Endodermal cell (in vitro differentiated cells): ENCODE measurements around the gene LMOD1. TPM values are rescaled to one million over a fixed set of nuclear protein-coding genes. Genes with fewer than 3 reads are reported as not detected.

Experiments used
- DNase-seq: peaks from one replicate; pipeline ENCODE4 v3.0.0-alpha.2; 2017
- H3K27ac ChIP-seq: 2 replicates; pipeline ENCODE4 v1.5.1; 2013; ENCODE audit warnings: mild to moderate bottlenecking, low read depth, low read length, moderate library complexity
- H3K27me3 ChIP-seq: 2 replicates; pipeline ENCODE4 v1.6.1; 2013; ENCODE audit warnings: mild to moderate bottlenecking, low read length, moderate library complexity; ENCODE audit not compliant: insufficient read depth, control insufficient read depth, poor library complexity, severe bottlenecking
- H3K36me3 ChIP-seq: 2 replicates; pipeline ENCODE4 v1.7.0; 2013; ENCODE audit warnings: mild to moderate bottlenecking, low read length, moderate library complexity; ENCODE audit not compliant: control insufficient read depth, insufficient read depth
- H3K4me1 ChIP-seq: one replicate; pipeline ENCODE4 v1.7.0; 2013; ENCODE audit warnings: low read length; ENCODE audit not compliant: control insufficient read depth, insufficient read depth
- H3K4me3 ChIP-seq: 2 replicates; pipeline ENCODE4 v1.5.1; 2013; ENCODE audit warnings: mild to moderate bottlenecking, low read length, moderate library complexity
- H3K9ac ChIP-seq: 2 replicates; pipeline ENCODE4 v1.6.1; 2013; ENCODE audit warnings: mild to moderate bottlenecking, low read length, moderate library complexity; ENCODE audit not compliant: poor library complexity, severe bottlenecking; ENCODE audit errors: extremely low read depth
- H3K9me3 ChIP-seq: 2 replicates; pipeline ENCODE4 v1.6.1; 2013; ENCODE audit warnings: mild to moderate bottlenecking, low read length, moderate library complexity; ENCODE audit not compliant: control insufficient read depth
- H3K27ac Mint-ChIP-seq: 2 replicates; pipeline ENCODE4 v1.8.0; 2020; ENCODE audit warnings: mixed read lengths
- H3K27me3 Mint-ChIP-seq: 2 replicates; pipeline ENCODE4 v1.8.0; 2021; ENCODE audit warnings: mild to moderate bottlenecking, mixed read lengths; ENCODE audit not compliant: insufficient read depth
- H3K36me3 Mint-ChIP-seq: 2 replicates; pipeline ENCODE4 v1.8.0; 2020; ENCODE audit warnings: low read depth, mixed read lengths
- H3K4me1 Mint-ChIP-seq: 2 replicates; pipeline ENCODE4 v1.8.0; 2020; ENCODE audit warnings: mixed read lengths
- H3K4me3 Mint-ChIP-seq: 2 replicates; pipeline ENCODE4 v1.8.0; 2020; ENCODE audit warnings: mild to moderate bottlenecking, moderate library complexity, mixed read lengths
- H3K9me3 Mint-ChIP-seq: 2 replicates; pipeline ENCODE4 v1.8.0; 2020; ENCODE audit warnings: mild to moderate bottlenecking, mixed read lengths
- CTCF ChIP-seq: fragments of 200-600 bp; sonication (generic); conservative IDR thresholded peaks from 2 replicates; pipeline ENCODE4 v1.5.0; 2021; ENCODE audit warnings: antibody characterized with exemption, mild to moderate bottlenecking
- WGBS, 2 experiments: methylation state at CpG; one replicate each; pipeline versions ENCODE4 v1.1.5 to v1.1.7; 2013; ENCODE audit warnings: missing lambda C conversion rate in 2 of 2, mixed read lengths in 1 of 2; ENCODE audit not compliant: insufficient coverage in 1 of 2, insufficient read length in 1 of 2; 5-methylcytosine and 5-hydroxymethylcytosine counted together
- total RNA-seq, 2 donors: library from RNA; stranded (reverse); fragmentation: NEBNext Ultra II Directional in 1 of 2; extraction: Animal tissue kit (Norgen Biotek cat#: 25700) in 1 of 2; gene quantifications; 2 replicates in 1 of 2; 3 replicates in 1 of 2; pipeline ENCODE4 v1.2.1, GENCODE V29; 2021

LMOD1 gene
- total RNA-seq, 2 donors from 2014 or later: 0.31 to 0.60 TPM

DNA sequence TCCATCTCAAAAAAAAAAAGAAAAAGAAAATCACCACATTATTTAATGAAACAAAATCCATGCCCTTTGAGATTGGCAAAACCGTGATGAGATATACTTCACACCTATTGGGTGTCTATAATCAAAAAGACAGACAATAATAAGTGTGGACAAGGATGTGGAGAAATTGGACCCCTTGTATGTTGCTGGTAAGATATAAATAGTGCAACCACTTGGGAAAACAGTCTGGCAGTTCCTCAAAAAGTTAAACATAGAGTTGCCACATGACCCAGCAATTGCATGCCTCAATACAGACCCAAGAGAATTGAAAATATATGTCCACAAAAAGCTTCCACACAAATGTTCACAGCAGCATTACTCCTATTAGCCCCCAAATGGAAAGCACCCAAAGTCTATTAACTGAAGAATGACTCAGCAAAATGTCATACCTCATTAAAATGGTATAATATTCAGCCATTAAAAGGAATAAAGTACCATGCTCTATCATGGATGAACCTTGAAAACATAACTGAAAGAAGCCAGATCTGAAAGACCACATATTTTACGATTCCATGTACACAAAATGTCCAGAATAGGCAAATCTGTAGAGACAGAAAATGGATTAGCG lies 24.3 kb downstream of the LMOD1 start:
- Histone ChIP-seq H3K27ac (no peak overlapping the region), H3K9me3 (no peaks in the 10 kb centered on the region), H3K36me3 (no peaks in the 10 kb centered on the region), H3K27me3 (no peaks in the 10 kb centered on the region), H3K9ac (no peak overlapping the region), H3K4me3 (no peak overlapping the region), H3K4me1 (no peaks in the 10 kb centered on the region)
- Mint-ChIP-seq H3K4me3 (no peak overlapping the region), H3K27me3 (no peaks in the 10 kb centered on the region), H3K9me3 (no peaks in the 10 kb centered on the region), H3K36me3 (no peaks in the 10 kb centered on the region), H3K27ac (peak overlapping the region; percentile 12), H3K4me1 (no peaks in the 10 kb centered on the region)
- 96 to 100% methylated on average over 1 to 3 of the region's 3 CpGs for WGBS, 2 experiments
- no peak for DNase-seq
- TF ChIP-seq CTCF: no peak

DNA sequence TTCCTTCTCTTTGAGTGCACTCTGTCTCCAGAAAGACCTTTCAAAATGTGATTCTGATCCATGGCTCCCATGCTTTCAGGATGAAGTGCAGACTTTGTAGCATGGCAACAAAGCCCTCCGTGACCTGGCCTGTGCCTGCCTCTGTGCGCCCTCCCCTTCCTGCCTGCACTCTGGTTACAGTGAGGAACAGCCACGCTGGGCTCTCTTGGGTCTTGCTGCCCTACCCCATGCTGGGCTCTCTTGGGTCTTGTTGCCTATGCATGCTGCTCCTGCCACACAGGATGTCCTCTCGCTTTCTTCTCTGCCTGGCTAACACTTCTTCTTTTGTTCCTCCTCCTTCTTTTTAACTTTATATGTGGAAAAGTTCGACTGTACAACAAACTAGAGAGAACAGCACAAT lies 28.0 kb downstream of the LMOD1 start:
- no peaks in the 10 kb centered on the region for H3K36me3 Mint-ChIP-seq
- WGBS, 2 experiments: 90 to 96% methylated on average over 4 to 5 of the region's 5 CpGs
- no peaks in the 10 kb centered on the region for H3K4me1 Mint-ChIP-seq

GRCh38 chr1:201917362-201918033 lies 28.9 kb downstream of the LMOD1 start:
- Mint-ChIP-seq H3K4me3 (no peak overlapping the region), H3K4me1 (peaks cover 6% of the 10 kb centered on the region), H3K36me3 (no peaks in the 10 kb centered on the region), H3K9me3 (no peaks in the 10 kb centered on the region), H3K27me3 (no peaks in the 10 kb centered on the region), H3K27ac (no peak overlapping the region)
- Histone ChIP-seq H3K36me3 (no peaks in the 10 kb centered on the region), H3K27ac (no peak overlapping the region), H3K4me1 (no peaks in the 10 kb centered on the region), H3K27me3 (no peaks in the 10 kb centered on the region), H3K4me3 (no peak overlapping the region), H3K9me3 (no peaks in the 10 kb centered on the region), H3K9ac (no peak overlapping the region)
- 89 to 91% methylated on average over 6 to 7 of the region's 7 CpGs for WGBS, 2 experiments
- TF ChIP-seq CTCF: no peak
- no peak for DNase-seq

More for the DNA sequence above, 28.0 kb downstream of the LMOD1 start:
- Histone ChIP-seq H3K4me3 (no peak overlapping the region), H3K4me1 (no peaks in the 10 kb centered on the region), H3K9me3 (no peaks in the 10 kb centered on the region), H3K36me3 (no peaks in the 10 kb centered on the region), H3K9ac (no peak overlapping the region), H3K27me3 (no peaks in the 10 kb centered on the region), H3K27ac (no peak overlapping the region)
- Mint-ChIP-seq H3K9me3 (no peaks in the 10 kb centered on the region), H3K27ac (no peak overlapping the region), H3K4me3 (no peak overlapping the region), H3K27me3 (no peaks in the 10 kb centered on the region)
- DNase-seq: no peak
- TF ChIP-seq CTCF: no peak
